Esophagus muscularis mucosa (tissue), 3 donors: ENCODE results near the gene MTG2.

Source experiments
- EP300 ChIP-seq: sonication (generic); formaldehyde crosslinking; IDR thresholded peaks from one replicate; pipeline ENCODE4 v1.6.1; 2017; ENCODE audit warnings: antibody characterized with exemption
- TF ChIP-seq, protein P1 (sequence below), 3 experiments: fragments of 200-600 bp in 2 of 3; fragments of 450-650 bp in 1 of 3; sonication (generic) in 2 of 3; IDR thresholded peaks; one replicate each; pipeline ENCODE4 v1.5.1; 2017 to 2019; ENCODE audit warnings: antibody characterized with exemption in 3 of 3, mild to moderate bottlenecking in 2 of 3, moderate library complexity in 1 of 3

DNA sequence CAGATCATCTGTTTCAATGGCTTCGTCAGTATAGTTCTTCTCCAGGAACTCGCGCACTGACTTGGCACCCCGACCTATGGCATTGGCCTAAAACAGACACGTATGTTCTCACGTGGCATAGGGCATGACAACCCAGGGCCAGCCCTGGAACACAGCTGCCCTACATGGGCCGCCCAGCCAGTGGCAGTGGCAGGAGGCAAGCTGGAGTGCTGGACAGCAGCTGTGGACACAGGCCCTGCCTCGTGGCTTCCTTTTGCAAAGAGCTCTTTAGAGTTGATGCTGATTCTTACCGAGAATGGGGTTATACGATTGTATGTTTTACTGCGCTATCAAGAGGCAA is 44.7 kb upstream of the MTG2 start:
- TF ChIP-seq, protein P1, sequence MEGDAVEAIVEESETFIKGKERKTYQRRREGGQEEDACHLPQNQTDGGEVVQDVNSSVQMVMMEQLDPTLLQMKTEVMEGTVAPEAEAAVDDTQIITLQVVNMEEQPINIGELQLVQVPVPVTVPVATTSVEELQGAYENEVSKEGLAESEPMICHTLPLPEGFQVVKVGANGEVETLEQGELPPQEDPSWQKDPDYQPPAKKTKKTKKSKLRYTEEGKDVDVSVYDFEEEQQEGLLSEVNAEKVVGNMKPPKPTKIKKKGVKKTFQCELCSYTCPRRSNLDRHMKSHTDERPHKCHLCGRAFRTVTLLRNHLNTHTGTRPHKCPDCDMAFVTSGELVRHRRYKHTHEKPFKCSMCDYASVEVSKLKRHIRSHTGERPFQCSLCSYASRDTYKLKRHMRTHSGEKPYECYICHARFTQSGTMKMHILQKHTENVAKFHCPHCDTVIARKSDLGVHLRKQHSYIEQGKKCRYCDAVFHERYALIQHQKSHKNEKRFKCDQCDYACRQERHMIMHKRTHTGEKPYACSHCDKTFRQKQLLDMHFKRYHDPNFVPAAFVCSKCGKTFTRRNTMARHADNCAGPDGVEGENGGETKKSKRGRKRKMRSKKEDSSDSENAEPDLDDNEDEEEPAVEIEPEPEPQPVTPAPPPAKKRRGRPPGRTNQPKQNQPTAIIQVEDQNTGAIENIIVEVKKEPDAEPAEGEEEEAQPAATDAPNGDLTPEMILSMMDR (IDR thresholded peaks at IDR 0.05) = no peak
- no peak for TF ChIP-seq EP300
